Pancreas (tissue), 10 donors: ENCODE results near the gene CNTN5. TPM values are rescaled to one million over a fixed set of nuclear protein-coding genes. Genes with fewer than 3 reads are reported as not detected.

ENCODE experiments used
- ATAC-seq, 4 donors: fragments of 200-7000 bp; cut with Tn5 transposase; one replicate each; pipeline versions ENCODE4 v1.8.0 to v1.9.1; 2020; ENCODE audit warnings: mild to moderate bottlenecking in 4 of 4, moderate library complexity in 4 of 4
- DNase-seq, 6 donors: peaks; one replicate each; pipeline ENCODE4 v3.0.0-alpha.2; 2020
- FAIRE-seq: peaks from 2 replicates; lab custom pipeline; 2012; peaks lifted over from hg19 to GRCh38; lab: Jason Lieb, UNC
- H3K27ac ChIP-seq, 4 donors: fragments of 200-600 bp; sonication (generic); 1 replicate in 3 of 4; 2 replicates in 1 of 4; pipeline versions ENCODE4 v1.5.0 to v1.8.0; 2020
- H3K27me3 ChIP-seq, 4 donors: fragments of 200-600 bp; one replicate each; pipeline ENCODE4 v1.8.0; 2021
- H3K36me3 ChIP-seq, 3 donors: fragments of 200-600 bp; sonication (generic) in 1 of 3; one replicate each; pipeline versions ENCODE4 v1.5.0 to v1.8.0; 2020 to 2021
- H3K4me1 ChIP-seq, 3 donors: fragments of 200-600 bp; one replicate each; pipeline ENCODE4 v1.8.0; 2021
- H3K4me3 ChIP-seq, 4 donors: fragments of 200-600 bp; sonication (generic) in 2 of 4; one replicate each; pipeline versions ENCODE4 v1.5.0 to v1.8.0; 2020 to 2021
- H3K9me3 ChIP-seq, 4 donors: fragments of 200-600 bp; one replicate each; pipeline ENCODE4 v1.8.0; 2021
- CTCF ChIP-seq, 4 donors: fragments of 200-600 bp; sonication (generic) in 3 of 4; IDR thresholded peaks; one replicate each; pipeline versions ENCODE4 v1.5.0 to v1.8.0; 2021; ENCODE audit warnings: antibody characterized with exemption in 4 of 4
- WGBS, 2 donors: extraction: QIAGEN DNeasy Blood & Tissue Kit; methylation state at CpG; one replicate each; pipeline ENCODE4 v1.1.7; 2013; 5-methylcytosine and 5-hydroxymethylcytosine counted together
- intact Hi-C, 3 donors: fragments of 100-400 bp; cut with DNase I; formaldehyde crosslinking; loops; one replicate each; pipeline versions ENCODE4 v1.11.1 to v1.14.2; 2022
- polyA plus RNA-seq, 2 donors: library from polyadenylated mRNA; stranded (reverse); fragments of 200-250 nt; gene quantifications; one replicate each; pipeline ENCODE4 v1.2.3, GENCODE V29; 2013
- total RNA-seq, 6 donors: library from RNA; stranded (reverse); fragmentation: NEBNext Ultra II Directional in 4 of 6; extraction: Animal tissue kit (Norgen Biotek cat#: 25700) in 4 of 6; gene quantifications; one replicate each; pipeline versions ENCODE4 v1.2.1 to v1.2.4, GENCODE V29; 2021 to 2023
- donor health status: healthy with polysubstance abuse.
- donor health status: DM: no; HTN: no; CAD: no; lungs with moderate emphysema.
- donor health status: DM: no; HTN: no; CAD: no.
- donor health status: control.
- donor health status: control.
- donor health status: Bipolar disorder and iron deficiency.
- donor health status: DM: yes; HTN: yes; CAD: no.
- donor health status: DM: no; HTN: no; CAD: no.
- donor health status: DM: no; HTN: no; CAD: no.
- donor health status: DM: yes; HTN: yes; CAD: no.

The CNTN5 gene
- total and polyA plus RNA-seq, 8 donors: 0.11 to 1.2 (median 0.58) TPM

DNA sequence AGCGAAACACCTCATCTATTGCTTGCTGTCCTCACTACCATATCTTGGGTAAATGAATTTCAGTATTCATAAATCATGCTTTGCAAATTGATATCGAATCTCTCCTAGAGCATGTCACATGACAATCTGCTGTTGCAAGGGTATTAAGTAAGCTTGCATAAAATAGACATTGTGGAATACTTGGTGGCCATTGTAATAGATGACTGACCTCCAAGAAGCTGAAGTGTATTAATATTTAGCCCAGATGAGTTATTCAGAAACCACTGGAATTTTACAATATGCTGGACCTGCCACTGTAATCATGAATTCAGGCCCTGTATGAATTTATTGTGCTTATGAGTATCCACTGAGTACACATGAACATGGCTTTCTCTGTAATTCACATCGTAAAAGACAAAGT lies 1376.7 kb downstream of the CNTN5 start:
- DNase-seq (no peak), FAIRE-seq (no peak), ATAC-seq (peak in 1 of 4 donors; percentile 57)
- no peak for TF ChIP-seq CTCF (IDR thresholded peaks at IDR 0.05)
- H3K36me3 ChIP-seq: no peaks in the 10 kb centered on the region
- H3K27me3 ChIP-seq: no peaks in the 10 kb centered on the region
- no peaks in the 10 kb centered on the region for H3K4me1 ChIP-seq
- H3K27ac ChIP-seq: no peak overlapping the region
- 52 to 59% methylated on average over 3 of the region's 3 CpGs for WGBS, 2 donors
- intact Hi-C loops: no loop called here
- H3K9me3 ChIP-seq: no peaks in the 10 kb centered on the region
- no peak overlapping the region for H3K4me3 ChIP-seq

DNA sequence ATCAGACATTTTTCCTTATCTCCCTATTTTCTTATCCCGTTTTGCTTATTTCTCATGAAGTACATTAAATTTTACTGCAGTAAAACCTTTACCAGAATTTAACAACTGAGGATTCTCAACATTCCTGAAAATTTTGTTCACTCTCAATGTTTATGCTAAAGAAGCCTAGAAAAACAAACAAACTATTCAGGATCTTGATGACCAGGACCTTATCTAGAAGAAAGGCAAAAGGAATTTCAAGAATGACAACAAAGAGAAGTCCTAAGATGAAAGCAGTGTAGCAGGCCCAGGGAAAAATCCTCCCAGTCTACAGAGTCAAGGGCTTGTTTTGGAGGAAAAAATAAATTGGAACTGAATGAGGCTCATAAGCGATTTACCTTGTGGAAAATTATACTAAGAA lies 1383.1 kb downstream of the CNTN5 start:
- Histone ChIP-seq H3K4me3 (no peak overlapping the region), H3K36me3 (no peaks in the 10 kb centered on the region), H3K9me3 (no peaks in the 10 kb centered on the region), H3K27me3 (no peaks in the 10 kb centered on the region), H3K27ac (no peak overlapping the region), H3K4me1 (no peaks in the 10 kb centered on the region)
- TF ChIP-seq CTCF (IDR thresholded peaks at IDR 0.05): no peak
- DNase-seq (no peak), FAIRE-seq (no peak), ATAC-seq (no peak)
- WGBS, 2 donors: 24 to 32% methylated on average over 2 of the region's 2 CpGs
- intact Hi-C loops: no loop called here

- Histone ChIP-seq H3K4me3 (no peak overlapping the region), H3K36me3 (no peaks in the 10 kb centered on the region), H3K27me3 (no peaks in the 10 kb centered on the region), H3K9me3 (no peaks in the 10 kb centered on the region), H3K27ac (no peak overlapping the region), H3K4me1 (no peaks in the 10 kb centered on the region)
- FAIRE-seq (no peak), ATAC-seq (no peak), DNase-seq (no peak)
- 65 to 84% methylated on average over 10 of the region's 10 CpGs for WGBS, 2 donors
- no peak for TF ChIP-seq CTCF (IDR thresholded peaks at IDR 0.05)
- intact Hi-C loops: no loop called here
Measured at GRCh38 chr11:100404907-100405306, 1384.2 kb downstream of the CNTN5 start.
